ENCODE measurements around the gene WNT3A.

GRCh38 chr1:228106800-228107054, 99.9 kb downstream of the WNT3A start:
- TF ChIP-seq CTCF (conservative IDR thresholded peaks at IDR 0.05; ENCODE audit: low read depth, low read length) (no peak), EZH2 (IDR thresholded peaks at IDR 0.05; ENCODE audit: borderline replicate concordance, low read depth, low read length, poor library complexity, severe bottlenecking) (no peak)
